Right hindlimb (tissue), 1 donor: Measurements from ENCODE around the gene TBX4.

Experiments
- DNase-seq: peaks from one replicate; pipeline ENCODE4 v3.0.0-alpha.2; 2018

TBX4 gene

GRCh38 chr17:61452301-61453290 is at the start of gene TBX4:
Gene TBX4 (plus strand): TSS chr17:61452422. CDS start chr17:61456491, 4,069 bp downstream.
- peak; percentile 56 for DNase-seq

GRCh38 chr17:61402978-61403800 is 49.0 kb upstream of the TBX4 start:
- no peak for DNase-seq

- DNase-seq, result peak; percentile 43
These were observed 48.2 kb upstream of the TBX4 start for GRCh38 chr17:61403801-61404662.

GRCh38 chr17:61404663-61404912 is 47.6 kb upstream of the TBX4 start:
- DNase-seq, result no peak

GRCh38 chr17:61404913-61405685 is 47.1 kb upstream of the TBX4 start:
- DNase-seq, result peak; percentile 58

GRCh38 chr17:61405686-61406536 is 46.3 kb upstream of the TBX4 start:
- peak; percentile 20 for DNase-seq

- DNase-seq, result no peak
These were observed 45.7 kb upstream of the TBX4 start for GRCh38 chr17:61406537-61406845.

GRCh38 chr17:61406971-61407911 is 45.0 kb upstream of the TBX4 start:
- peak; percentile 23 for DNase-seq

GRCh38 chr17:61408151-61409041 is 43.8 kb upstream of the TBX4 start:
- peak; percentile 48 for DNase-seq

GRCh38 chr17:61409301-61410112 is 42.7 kb upstream of the TBX4 start:
- peak; percentile 92 for DNase-seq

- DNase-seq, result peak; percentile 86
These were observed 41.8 kb upstream of the TBX4 start for GRCh38 chr17:61410141-61411010.

GRCh38 chr17:61411011-61411260 is 41.3 kb upstream of the TBX4 start:
- no peak for DNase-seq

GRCh38 chr17:61411261-61412142 is 40.7 kb upstream of the TBX4 start:
- DNase-seq, result peak; percentile 81

- DNase-seq, result peak; percentile 94
These were observed 39.9 kb upstream of the TBX4 start for GRCh38 chr17:61412143-61412859.

GRCh38 chr17:61412860-61413660 is 39.2 kb upstream of the TBX4 start:
- no peak for DNase-seq
